Activated CD8-positive, alpha-beta memory T cell treated with anti-CD3 and anti-CD28 coated beads, Interleukin-2, amount 50 U/mL, for 24 hours (primary cell): ENCODE measurements around the gene LCN6.

Experiments
- DNase-seq: peaks from one replicate; pipeline ENCODE4 v3.0.0-alpha.2; 2020; ENCODE audit errors: extremely low read depth

Gene LCN6

GRCh38 chr9:136744773-136745172 lies 3.6 kb downstream of the LCN6 start:
- no peak for DNase-seq

- DNase-seq, result no peak
Measured at GRCh38 chr9:136743639-136744211, 4.6 kb downstream of the LCN6 start.

DNA sequence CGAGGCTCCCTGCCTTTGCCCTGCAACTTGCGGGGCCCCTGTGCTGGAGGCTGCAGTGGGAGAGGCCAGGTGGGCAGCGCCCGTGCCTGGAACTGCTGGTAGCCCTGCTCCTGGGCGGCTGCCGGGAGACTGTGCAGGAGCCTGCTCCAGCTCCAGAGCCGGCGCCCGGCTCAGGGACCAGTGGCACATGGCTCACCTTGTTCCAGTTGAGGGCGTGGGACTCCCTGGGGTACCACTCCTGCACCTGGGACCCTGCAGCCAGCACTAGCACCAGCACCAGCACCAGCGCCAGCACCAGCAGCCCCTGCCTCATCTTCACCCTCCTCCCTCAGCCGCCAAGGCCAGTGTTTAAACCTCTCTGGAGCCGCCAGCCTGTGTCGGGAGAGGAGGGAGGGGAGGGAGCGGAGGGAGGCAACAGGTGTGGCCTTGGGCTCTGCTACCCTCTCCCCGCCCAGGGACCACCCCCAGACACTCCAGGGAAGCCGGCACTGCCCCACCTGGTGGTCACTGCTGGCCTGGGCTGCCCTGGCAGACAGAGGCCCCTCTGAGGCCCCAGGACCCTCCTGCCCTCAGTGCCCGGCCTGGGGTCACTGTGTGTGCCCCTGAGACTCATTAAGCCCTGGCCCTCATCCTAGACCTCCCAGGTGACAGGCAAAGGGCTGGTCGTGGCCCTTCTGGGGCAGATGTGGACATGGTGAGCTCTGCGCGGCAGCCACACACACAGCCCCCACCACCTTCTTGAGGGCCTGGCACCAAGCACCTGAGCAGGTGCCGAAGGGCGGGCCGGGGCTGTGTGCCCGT lies 5.5 kb downstream of the LCN6 start, which contains the start of gene LCN10:
LCN10 (minus strand) TSS at position 350 of the 801 bp plus-strand sequence; CDS start at position 313, 37 bp downstream.
- no peak for DNase-seq

GRCh38 chr9:136741883-136742571 lies 6.3 kb downstream of the LCN6 start:
- no peak for DNase-seq

- DNase-seq, result no peak
Measured at GRCh38 chr9:136740971-136741882, 7.1 kb downstream of the LCN6 start.

DNA sequence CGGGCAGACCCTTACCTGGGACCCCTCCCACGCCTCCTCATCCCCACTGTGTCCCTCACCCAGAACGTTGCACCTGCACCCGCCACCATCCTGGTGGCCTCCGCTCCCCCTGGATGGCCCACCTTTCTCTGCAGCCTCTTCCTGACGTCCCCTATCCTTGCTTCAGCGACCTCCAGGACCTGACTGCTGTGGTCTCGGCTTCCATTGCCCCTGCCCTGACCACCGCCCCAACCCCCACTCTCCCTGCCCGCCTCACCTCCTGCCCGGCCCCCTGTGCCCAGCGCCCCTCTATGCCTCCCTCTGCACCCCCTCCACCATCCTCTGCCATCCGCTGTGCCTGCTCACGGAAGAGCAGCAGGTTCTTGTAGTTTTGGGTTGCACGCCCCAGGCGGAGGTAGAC lies 7.8 kb downstream of the LCN6 start:
- no peak for DNase-seq

DNA sequence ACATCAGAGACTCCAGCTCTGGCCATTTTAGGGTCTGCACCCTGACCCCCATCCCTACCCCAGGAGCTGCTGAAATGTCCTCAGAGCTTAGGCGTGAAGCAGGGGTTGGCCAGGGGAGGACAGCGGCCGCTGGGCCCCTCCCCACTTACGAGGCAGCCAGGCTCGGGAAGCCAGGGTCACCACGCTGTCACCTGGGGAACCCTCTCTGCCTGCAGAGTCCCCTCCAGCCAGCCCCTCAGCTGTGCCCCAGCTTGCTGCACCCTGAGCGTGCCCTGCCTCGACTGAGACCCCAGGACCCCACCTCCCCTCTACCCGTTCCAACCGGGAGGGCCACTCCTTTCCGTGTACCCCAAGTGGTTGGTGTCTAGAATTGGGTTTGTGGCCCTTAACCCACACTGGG lies 8.3 kb downstream of the LCN6 start:
- DNase-seq, result no peak

- DNase-seq, result no peak
Measured at GRCh38 chr9:136739509-136739908, 8.8 kb downstream of the LCN6 start.

GRCh38 chr9:136738960-136739359 lies 9.4 kb downstream of the LCN6 start:
- DNase-seq, result no peak

DNA sequence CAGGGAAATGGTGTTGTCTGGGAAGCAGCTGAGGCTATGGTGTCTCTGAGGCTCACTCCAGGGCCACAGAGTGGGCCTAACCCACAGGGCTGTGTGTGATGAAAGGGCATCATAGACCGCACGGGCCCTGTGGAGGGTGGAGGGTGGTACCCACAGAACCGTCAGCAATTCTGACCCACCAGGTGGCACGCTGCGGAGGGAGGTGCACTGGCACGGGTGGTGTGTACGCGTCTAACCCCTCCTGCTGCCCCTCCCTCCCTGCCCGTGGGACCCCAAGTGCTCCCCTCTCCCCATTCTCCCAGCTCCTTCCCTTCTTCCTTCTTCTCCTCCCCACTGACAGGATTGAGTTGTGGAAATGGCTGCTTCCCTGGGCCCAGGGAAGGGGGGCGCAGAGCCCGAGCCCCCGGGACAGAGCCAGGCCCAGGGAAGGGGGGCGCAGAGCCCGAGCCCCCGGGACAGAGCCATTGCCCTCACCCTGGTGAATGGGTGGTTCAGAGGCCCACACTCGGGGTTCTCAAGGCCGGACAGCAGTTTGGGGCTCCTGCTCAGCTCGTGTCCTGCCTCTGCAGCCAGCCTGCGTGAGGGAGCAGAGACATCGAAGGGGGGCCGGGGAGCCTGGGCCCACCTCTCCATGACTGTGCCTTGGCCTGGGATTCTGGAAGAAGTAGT lies 12.4 kb downstream of the LCN6 start:
- DNase-seq, result no peak

DNA sequence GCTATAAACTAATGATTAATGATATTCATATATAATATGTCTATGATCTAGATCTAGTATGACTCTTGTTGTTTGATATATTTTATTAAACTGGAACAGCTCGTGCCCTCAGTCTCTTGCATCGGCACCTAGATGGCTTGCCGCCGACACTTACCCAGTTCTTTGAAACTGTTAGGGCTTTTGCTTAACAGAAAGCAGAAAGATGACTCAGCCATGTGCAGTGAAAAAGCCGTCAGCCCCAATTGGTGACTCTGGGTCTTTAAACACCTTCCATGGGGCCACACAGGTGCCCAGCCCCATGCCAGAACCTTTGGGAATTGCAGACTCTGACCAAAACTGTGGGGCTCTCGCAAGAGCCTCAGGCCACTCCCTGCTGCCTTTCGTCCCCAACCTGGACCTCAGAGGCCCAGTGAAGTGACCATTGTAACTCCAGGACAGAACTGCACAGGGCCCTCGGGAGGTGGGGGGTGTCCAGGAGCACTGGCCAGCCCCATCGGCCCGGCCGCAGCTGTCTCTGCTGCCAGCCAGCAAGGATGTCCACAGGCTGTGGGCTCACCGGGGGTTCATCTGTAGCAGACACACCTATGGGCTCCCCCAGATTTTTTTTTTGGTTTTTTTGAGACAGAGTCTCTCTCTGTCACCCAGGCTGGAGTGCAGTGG lies 13.4 kb downstream of the LCN6 start:
- no peak for DNase-seq

DNA sequence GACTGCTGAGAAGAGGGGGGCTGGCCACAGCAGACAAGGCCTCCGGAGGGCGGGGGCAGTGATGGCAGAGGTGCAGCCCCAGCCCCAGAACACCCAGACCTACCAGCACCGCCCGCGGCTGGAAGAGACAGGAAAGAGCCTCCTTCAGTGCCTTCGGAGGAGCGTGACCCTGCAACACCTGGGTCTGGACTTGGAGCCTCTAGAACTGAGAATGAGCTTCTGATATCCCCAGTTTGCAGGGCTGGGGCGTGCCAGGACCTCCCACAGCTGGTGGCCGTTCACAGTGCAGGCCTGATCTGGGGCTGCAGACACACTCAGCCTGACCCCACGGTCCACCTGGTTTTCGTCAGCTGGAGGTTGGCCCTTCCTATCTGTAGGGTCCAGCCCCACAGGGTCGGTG lies 14.7 kb downstream of the LCN6 start:
- no peak for DNase-seq

GRCh38 chr9:136732444-136733178 lies 15.7 kb downstream of the LCN6 start:
- DNase-seq, result no peak

DNA sequence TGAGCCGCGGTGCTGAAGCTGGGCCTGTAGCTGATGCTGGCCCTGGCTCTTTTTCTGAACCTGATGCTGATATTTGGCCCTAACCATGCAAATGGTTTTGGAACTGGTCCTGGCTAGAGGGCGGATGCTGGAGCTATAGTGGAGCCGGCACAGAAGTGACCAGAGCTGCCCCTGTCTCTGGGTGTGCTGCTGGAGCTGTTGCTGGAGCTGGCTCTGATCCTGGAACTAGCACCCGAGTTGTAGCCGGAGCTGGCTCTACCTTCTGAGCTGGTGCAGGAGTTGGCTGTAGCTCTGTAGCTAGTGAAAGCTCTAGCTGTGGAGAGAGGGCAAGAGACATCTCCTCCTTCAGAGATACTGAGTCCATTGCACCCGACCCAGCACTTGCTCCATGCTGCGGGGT lies 18.4 kb downstream of the LCN6 start:
- DNase-seq, result no peak

DNA sequence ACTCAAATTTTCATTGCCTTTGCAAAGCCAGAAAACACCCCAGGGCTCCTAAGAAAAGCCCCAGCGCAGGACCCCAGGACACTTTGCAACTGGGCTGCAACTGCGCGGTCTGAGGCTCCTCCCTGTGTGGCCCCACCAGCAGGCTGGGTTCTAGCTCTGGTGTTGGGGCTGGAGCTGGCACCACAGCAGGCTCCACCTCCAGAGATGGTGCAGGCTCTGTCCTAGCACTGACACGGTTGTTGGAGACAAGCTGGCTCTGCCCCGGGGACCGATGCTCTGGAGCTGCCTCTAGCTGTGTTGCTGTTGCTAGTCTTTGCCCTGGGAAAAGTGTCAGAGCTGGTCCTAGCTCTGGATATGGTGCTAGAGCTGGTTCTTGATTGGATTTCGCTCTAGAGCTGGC lies 19.2 kb downstream of the LCN6 start:
- DNase-seq, result no peak

DNA sequence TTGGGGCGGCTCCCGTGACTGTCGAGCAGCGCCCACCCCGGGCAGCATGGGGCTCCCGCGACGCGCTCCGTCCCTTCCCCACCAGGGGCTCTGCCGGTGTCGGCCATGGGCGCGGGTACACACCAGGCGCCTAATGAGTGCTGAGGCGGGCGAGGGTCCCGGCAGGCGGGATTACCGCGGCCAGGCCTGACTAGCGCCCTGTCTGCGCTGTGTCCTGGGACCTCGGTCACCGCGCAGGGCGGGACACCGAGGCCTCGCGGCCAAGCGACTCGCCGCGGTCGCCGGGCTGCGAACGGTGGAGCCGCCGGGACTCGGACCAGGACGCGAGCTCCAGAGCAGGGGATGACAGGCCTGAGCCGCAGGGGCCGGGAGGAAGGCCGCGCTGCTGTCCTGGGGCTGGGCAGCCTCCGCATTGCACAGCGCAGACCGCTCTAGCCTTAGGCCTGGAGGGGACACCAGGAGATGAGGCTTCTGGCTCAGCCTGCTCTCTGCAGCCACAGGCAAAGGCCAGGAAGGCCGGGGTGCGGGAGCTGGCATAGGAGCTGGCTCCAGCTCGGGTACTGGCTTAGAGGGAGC lies 19.7 kb downstream of the LCN6 start:
- DNase-seq, result no peak

- peak; percentile 75 for DNase-seq
Measured at GRCh38 chr9:136728080-136728547, 20.2 kb downstream of the LCN6 start.

DNA sequence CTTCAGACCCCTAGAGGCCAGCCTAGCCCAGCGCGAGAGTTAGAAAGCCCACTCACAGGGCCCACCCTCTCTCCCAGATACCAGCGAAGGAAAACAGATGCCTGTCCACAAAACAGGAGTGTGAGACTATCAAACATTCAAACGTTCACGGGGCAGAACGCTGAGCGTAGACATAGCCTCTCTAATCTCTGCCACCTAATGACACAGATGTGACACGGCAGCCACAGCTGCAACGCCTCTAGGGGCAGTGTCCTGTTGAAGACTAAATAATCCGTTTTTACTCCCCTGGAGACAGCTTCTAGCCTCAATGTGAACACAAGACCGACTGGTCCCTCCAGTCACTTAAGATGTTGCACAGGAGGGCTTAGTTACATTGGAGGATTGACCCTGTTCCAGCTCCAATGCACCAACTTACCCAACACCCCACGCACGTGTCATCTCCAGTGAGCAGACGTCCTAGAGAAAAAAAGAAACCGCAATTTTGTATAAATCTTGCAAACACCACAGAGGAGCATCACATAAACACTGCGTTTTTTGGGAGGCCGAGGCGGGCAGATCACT lies 21.6 kb downstream of the LCN6 start:
- no peak for DNase-seq

DNA sequence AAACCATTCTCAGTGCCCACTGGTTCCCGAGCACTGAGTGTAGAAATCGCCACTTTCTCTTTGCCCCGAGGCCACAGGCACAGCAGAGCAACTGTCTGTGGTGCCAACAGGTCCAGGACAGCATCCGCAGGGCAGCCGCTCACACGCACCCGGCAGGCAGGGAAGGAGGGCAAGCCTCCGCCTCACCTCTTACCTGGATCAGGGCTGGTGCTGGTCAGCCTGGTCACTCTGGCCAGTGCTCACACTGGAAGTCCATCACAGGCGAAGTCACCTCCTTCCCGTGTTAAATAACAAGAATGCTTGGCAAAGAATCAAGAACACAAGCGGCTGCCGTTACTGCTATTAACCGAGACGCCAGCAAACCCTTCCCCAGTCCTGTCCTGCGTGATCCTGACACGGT lies 22.2 kb downstream of the LCN6 start:
- DNase-seq, result no peak
